Measurements from ENCODE around the gene ERBB2. TPM values are rescaled to one million over a fixed set of nuclear protein-coding genes. Genes with fewer than 3 reads are reported as not detected.

The ERBB2 gene
- total and polyA plus RNA-seq, 2 of the 13 experiments (the other 11 are each of a cell fraction or from before 2014, with no cell fraction given) = 57.7 to 64.1 TPM

- TF ChIP-seq TAF1 (CRISPR knock-in tag; IDR thresholded peaks at IDR 0.05) (no peak), PAXIP1 (CRISPR knock-in tag; conservative IDR thresholded peaks at IDR 0.05) (peak; percentile 38; the same call in 1 of the 2 replicates), ZBTB20 (CRISPR knock-in tag; IDR thresholded peaks at IDR 0.05; ENCODE audit: borderline replicate concordance, low read depth) (no peak), ADNP (CRISPR knock-in tag; IDR thresholded peaks at IDR 0.05) (peak; percentile 61; the same call in 1 of the 2 replicates), NCOA2 (CRISPR knock-in tag; IDR thresholded peaks at IDR 0.05) (0 out of 2 replicates have a peak, but pooled peaks have one; percentile 31), RFX5 (IDR thresholded peaks at IDR 0.05; ENCODE audit: low read depth, low read length) (no peak), MYNN (CRISPR knock-in tag; IDR thresholded peaks at IDR 0.05; ENCODE audit: low read depth) (no peak), SMARCC2 (IDR thresholded peaks at IDR 0.05) (no peak), KLF12 (CRISPR knock-in tag; IDR thresholded peaks at IDR 0.05; ENCODE audit: borderline replicate concordance) (no peak), NCOA5 (CRISPR knock-in tag; IDR thresholded peaks at IDR 0.05) (no peak), ZNF317 (CRISPR knock-in tag; IDR thresholded peaks at IDR 0.05) (no peak), NFE2L2 (IDR thresholded peaks at IDR 0.05; ENCODE audit: low read length) (no peak), ZBTB7B (CRISPR knock-in tag; IDR thresholded peaks at IDR 0.05) (peak; percentile 54; the same call in 1 of the 2 replicates), REST (IDR thresholded peaks at IDR 0.05; ENCODE audit: borderline replicate concordance in 1 of 2, low read depth in 1 of 2, low read length in 2 of 2) (no peak), ZNF430 (CRISPR knock-in tag; IDR thresholded peaks at IDR 0.05) (no peak), FOXA3 (CRISPR knock-in tag; IDR thresholded peaks at IDR 0.05) (peak; percentile 50; the same call in 1 of the 2 replicates), ZNF274 (CRISPR knock-in tag; IDR thresholded peaks at IDR 0.05) (no peak)
- TF ChIP-seq, protein P1, sequence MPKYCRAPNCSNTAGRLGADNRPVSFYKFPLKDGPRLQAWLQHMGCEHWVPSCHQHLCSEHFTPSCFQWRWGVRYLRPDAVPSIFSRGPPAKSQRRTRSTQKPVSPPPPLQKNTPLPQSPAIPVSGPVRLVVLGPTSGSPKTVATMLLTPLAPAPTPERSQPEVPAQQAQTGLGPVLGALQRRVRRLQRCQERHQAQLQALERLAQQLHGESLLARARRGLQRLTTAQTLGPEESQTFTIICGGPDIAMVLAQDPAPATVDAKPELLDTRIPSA (CRISPR knock-in tag; IDR thresholded peaks at IDR 0.05; ENCODE audit: borderline replicate concordance) = no peak
- TF ChIP-seq, protein P2, sequence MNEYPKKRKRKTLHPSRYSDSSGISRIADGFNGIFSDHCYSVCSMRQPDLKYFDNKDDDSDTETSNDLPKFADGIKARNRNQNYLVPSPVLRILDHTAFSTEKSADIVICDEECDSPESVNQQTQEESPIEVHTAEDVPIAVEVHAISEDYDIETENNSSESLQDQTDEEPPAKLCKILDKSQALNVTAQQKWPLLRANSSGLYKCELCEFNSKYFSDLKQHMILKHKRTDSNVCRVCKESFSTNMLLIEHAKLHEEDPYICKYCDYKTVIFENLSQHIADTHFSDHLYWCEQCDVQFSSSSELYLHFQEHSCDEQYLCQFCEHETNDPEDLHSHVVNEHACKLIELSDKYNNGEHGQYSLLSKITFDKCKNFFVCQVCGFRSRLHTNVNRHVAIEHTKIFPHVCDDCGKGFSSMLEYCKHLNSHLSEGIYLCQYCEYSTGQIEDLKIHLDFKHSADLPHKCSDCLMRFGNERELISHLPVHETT (CRISPR knock-in tag; conservative IDR thresholded peaks at IDR 0.05) = no peak
Observed at GRCh38 chr17:39653662-39654331, 46.1 kb upstream of the ERBB2 start (continued).
